Breast epithelium (tissue), 4 donors: ENCODE data around the gene POLR2I. TPM values are rescaled to one million over a fixed set of nuclear protein-coding genes. Genes with fewer than 3 reads are reported as not detected.

Experiments
- DNase-seq, 2 donors: peaks; one replicate each; pipeline ENCODE4 v3.0.0-alpha.2; 2019; ENCODE audit warnings: low spot score in 2 of 2
- H3K27ac ChIP-seq, 2 donors: fragments of 200-600 bp; sonication (generic) in 1 of 2; one replicate each; pipeline ENCODE4 v1.5.1; 2016 to 2019; ENCODE audit warnings: mild to moderate bottlenecking in 1 of 2
- H3K27me3 ChIP-seq, 2 donors: fragments of 200-600 bp; sonication (generic) in 1 of 2; one replicate each; pipeline versions ENCODE4 v1.5.1 to v1.6.0; 2017 to 2019; ENCODE audit warnings: control low read depth in 1 of 2, mild to moderate bottlenecking in 1 of 2
- H3K36me3 ChIP-seq: fragments of 200-600 bp; one replicate; pipeline ENCODE4 v1.5.1; 2019
- H3K4me1 ChIP-seq, 2 donors: fragments of 200-600 bp; sonication (generic); one replicate each; pipeline ENCODE4 v1.5.1; 2016 to 2019; ENCODE audit warnings: control low read depth in 1 of 2
- H3K4me3 ChIP-seq, 3 donors: fragments of 200-600 bp; sonication (generic); 1 replicate in 2 of 3; 2 replicates in 1 of 3; pipeline ENCODE4 v1.5.1; 2016 to 2019; ENCODE audit warnings: mild to moderate bottlenecking in 3 of 3, moderate library complexity in 2 of 3
- H3K9me3 ChIP-seq, 2 donors: fragments of 200-600 bp; sonication (generic) in 1 of 2; one replicate each; pipeline ENCODE4 v1.5.1; 2016 to 2019; ENCODE audit warnings: control low read depth in 1 of 2
- POLR2A ChIP-seq: fragments of 450-650 bp; IDR thresholded peaks from one replicate; pipeline ENCODE4 v1.6.1; 2016; ENCODE audit warnings: antibody characterized with exemption, mild to moderate bottlenecking, moderate library complexity
- POLR2AphosphoS5 ChIP-seq, 3 donors: sonication (generic); formaldehyde crosslinking; IDR thresholded peaks; one replicate each; pipeline ENCODE4 v1.6.1; 2017; ENCODE audit warnings: antibody characterized with exemption in 3 of 3
- intact Hi-C: fragments of 100-400 bp; cut with DNase I; formaldehyde crosslinking; loops from one replicate; pipeline ENCODE4 v1.15.1; 2023; ENCODE audit warnings: low total_unique reads
- total RNA-seq, 3 donors: library from RNA; depleted of rRNA; stranded (reverse); fragments of >200 nt; gene quantifications; one replicate each; pipeline ENCODE4 v1.1.0, GENCODE V29; 2016
- TF ChIP-seq, protein P1 (sequence below), 3 donors: fragments of 450-650 bp; IDR thresholded peaks; one replicate each; pipeline ENCODE4 v1.5.1; 2016 to 2017; ENCODE audit warnings: antibody characterized with exemption in 3 of 3, mild to moderate bottlenecking in 3 of 3, moderate library complexity in 3 of 3

The POLR2I gene
- total RNA-seq, 3 donors from 2014 or later, result 44.2 to 68.2 (median 58.2) TPM

DNA sequence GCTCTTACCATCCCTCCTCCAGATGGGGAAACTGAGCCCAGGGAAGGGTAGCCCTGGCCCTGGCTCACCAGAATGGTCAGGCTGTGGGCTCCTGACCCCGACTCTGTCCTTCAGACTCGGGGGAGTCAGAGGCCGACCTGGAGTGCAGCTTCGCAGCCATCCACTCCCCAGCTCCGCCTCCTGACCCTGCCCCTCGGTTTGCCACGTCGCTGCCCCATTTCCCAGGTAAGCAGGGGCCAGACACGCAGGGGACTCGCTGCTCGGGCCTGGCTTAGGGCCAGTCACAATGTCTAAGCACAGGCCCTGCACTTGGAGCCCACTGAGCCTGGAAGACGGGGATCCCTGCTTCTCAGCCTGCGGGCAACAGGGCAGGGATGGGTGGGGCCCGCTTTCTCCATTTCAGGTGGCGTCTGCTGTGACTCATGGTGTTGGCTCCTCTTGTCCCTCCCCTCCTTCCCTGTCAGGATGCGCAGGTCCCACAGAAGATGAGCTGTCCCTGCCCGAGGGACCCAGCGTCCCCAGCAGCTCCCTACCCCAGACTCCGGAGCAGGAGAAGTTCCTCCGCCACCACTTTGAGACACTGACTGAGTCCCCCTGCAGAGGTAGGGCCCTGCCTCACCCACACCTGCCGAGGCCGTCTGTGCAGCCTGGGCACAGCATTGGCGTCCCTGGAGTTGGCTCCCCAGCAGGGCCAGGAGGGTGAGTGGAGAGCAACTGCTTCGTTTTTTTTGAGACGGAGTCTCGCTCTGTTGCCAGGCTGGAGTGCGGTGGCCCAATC is 12.9 kb downstream of the POLR2I start:
- TF ChIP-seq, protein P1, sequence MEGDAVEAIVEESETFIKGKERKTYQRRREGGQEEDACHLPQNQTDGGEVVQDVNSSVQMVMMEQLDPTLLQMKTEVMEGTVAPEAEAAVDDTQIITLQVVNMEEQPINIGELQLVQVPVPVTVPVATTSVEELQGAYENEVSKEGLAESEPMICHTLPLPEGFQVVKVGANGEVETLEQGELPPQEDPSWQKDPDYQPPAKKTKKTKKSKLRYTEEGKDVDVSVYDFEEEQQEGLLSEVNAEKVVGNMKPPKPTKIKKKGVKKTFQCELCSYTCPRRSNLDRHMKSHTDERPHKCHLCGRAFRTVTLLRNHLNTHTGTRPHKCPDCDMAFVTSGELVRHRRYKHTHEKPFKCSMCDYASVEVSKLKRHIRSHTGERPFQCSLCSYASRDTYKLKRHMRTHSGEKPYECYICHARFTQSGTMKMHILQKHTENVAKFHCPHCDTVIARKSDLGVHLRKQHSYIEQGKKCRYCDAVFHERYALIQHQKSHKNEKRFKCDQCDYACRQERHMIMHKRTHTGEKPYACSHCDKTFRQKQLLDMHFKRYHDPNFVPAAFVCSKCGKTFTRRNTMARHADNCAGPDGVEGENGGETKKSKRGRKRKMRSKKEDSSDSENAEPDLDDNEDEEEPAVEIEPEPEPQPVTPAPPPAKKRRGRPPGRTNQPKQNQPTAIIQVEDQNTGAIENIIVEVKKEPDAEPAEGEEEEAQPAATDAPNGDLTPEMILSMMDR (IDR thresholded peaks at IDR 0.05), result no peak
- TF ChIP-seq POLR2A (no peak), POLR2AphosphoS5 (IDR thresholded peaks at IDR 0.05) (no peak)
- no peak for DNase-seq
- H3K4me1 ChIP-seq, result no peaks in the 10 kb centered on the region
- no peaks in the 10 kb centered on the region for H3K36me3 ChIP-seq
- H3K9me3 ChIP-seq, result no peaks in the 10 kb centered on the region
- H3K4me3 ChIP-seq, result no peak overlapping the region
- intact Hi-C loops, result no loop called here
- H3K27ac ChIP-seq, result no peak overlapping the region
- H3K27me3 ChIP-seq, result no peaks in the 10 kb centered on the region

DNA sequence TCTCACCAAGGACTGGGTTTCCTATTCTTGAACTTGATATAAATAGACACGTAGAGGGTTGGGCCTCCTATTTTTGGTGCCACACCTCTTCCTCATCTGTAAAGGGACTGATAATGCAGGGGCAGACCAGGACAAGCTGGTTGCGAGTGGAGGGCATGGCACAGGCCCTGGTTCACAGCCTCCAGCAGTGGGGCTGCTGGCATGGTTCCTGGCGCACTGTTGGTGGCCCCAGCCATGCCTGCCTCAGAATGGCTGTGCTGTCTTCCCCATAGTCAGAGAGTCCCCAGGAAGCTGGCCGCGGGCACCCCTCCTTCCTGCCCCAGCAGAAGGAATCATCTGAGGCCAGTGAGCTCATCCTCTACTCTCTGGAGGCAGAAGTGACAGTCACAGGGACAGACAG is 14.2 kb downstream of the POLR2I start:
- no peak overlapping the region for H3K4me3 ChIP-seq
- H3K27ac ChIP-seq, result peak overlapping the region in 1 of 2 donors; percentile 38
- no peaks in the 10 kb centered on the region for H3K4me1 ChIP-seq
- intact Hi-C loops, result no loop called here
- H3K27me3 ChIP-seq, result no peaks in the 10 kb centered on the region
- H3K36me3 ChIP-seq, result no peaks in the 10 kb centered on the region
- no peaks in the 10 kb centered on the region for H3K9me3 ChIP-seq
- TF ChIP-seq, protein P1 (IDR thresholded peaks at IDR 0.05), result no peak
- TF ChIP-seq POLR2A (no peak), POLR2AphosphoS5 (IDR thresholded peaks at IDR 0.05) (no peak)
- no peak for DNase-seq

DNA sequence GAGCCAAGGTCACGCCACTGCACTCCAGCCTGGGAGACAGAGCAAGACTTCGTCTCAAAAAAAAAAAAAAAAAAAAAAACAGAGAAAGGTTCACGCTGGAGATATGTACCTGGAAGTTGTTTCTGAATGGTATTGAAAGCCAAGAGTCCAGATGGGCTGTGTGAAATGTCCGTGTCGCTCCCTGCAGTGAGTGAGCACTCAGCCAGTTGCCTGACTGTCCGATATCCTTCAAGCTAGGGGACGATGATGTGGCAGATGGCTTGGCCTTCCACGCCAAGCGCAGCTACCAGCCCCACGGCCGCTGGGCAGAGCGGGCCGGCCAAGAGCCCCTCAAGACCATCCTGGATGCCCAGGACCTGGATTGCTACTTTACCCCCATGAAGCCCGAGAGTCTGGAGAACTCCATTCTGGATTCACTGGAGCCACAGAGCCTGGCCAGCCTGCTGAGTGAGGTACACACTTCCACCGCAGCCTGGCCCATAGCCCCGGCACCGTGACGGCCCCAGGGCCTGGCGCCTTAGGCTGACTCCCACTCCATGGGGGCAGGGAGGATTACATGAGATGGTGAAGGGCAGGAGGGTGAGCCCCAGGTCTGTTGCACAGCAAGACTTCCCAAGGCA is 15.4 kb downstream of the POLR2I start:
- Histone ChIP-seq H3K9me3 (no peaks in the 10 kb centered on the region), H3K4me3 (no peak overlapping the region), H3K27me3 (no peaks in the 10 kb centered on the region), H3K4me1 (no peaks in the 10 kb centered on the region), H3K27ac (no peak overlapping the region), H3K36me3 (no peaks in the 10 kb centered on the region)
- no peak for TF ChIP-seq POLR2AphosphoS5 (IDR thresholded peaks at IDR 0.05)
- TF ChIP-seq, protein P1 (IDR thresholded peaks at IDR 0.05), result no peak
- no peak for TF ChIP-seq POLR2A
- intact Hi-C loops, result no loop called here
- DNase-seq, result no peak

DNA sequence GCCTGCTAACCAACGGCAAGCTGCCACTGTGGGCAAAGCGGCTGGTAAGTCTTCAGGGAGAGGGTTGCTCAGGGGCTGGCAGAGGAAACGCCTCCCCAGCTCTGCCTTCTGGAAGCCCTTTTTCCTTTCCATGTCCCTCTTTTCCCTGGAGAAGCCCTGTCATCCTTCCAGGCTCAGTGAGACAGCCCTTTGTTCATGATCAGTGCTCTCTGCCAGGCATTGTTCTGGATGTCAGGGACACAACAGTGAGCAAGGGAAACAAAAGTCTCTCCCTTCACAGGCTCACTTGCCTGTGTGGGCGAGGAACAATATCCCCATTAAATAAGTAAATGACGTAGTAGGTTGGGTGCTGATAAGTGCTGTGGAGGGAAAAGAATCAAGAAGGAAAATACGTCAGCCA is 17.6 kb downstream of the POLR2I start:
- Histone ChIP-seq H3K27me3 (no peaks in the 10 kb centered on the region), H3K4me3 (no peak overlapping the region), H3K27ac (peak overlapping the region; percentile 77 to 80), H3K9me3 (no peaks in the 10 kb centered on the region), H3K4me1 (no peaks in the 10 kb centered on the region), H3K36me3 (no peaks in the 10 kb centered on the region)
- peak in 1 of 2 donors; percentile 46 for DNase-seq
- intact Hi-C loops, result no loop called here
- TF ChIP-seq POLR2A, result no peak
- TF ChIP-seq POLR2AphosphoS5 (IDR thresholded peaks at IDR 0.05), result peak in 1 of 3 donors; percentile 8
- TF ChIP-seq, protein P1 (IDR thresholded peaks at IDR 0.05), result no peak

DNA sequence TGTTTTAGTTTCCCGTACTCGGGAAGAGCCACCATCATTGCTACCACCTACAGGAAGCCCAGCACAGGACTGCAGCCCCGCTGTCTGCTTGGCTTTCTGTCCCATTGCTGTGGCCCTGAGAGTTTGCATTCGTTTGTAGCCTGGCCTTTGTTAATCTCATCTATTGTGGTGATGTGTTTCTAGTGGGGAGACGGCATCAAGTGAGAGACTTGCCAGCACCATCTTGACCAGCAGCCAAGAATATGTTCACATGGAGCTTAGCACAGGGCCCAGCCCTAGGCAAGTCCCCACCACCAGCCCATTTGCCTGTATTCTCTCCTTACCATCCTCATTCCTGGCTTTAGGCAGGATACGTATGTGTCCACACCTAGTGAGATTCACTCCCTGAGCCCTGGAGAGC is 21.0 kb downstream of the POLR2I start:
- DNase-seq, result no peak
- intact Hi-C loops, result no loop called here
- Histone ChIP-seq H3K27me3 (no peaks in the 10 kb centered on the region), H3K9me3 (no peaks in the 10 kb centered on the region), H3K4me3 (no peak overlapping the region), H3K4me1 (no peaks in the 10 kb centered on the region), H3K27ac (no peak overlapping the region), H3K36me3 (no peaks in the 10 kb centered on the region)
- no peak for TF ChIP-seq POLR2A
- TF ChIP-seq, protein P1 (IDR thresholded peaks at IDR 0.05), result no peak
- TF ChIP-seq POLR2AphosphoS5 (IDR thresholded peaks at IDR 0.05), result no peak
